HG02870 (cell line): ENCODE measurements around the gene MED10.

Experiments used
- ATAC-seq: cut with Tn5 transposase; IDR thresholded peaks from one replicate; pipeline ENCODE4 v1.9.1; 2021; ENCODE audit warnings: mild to moderate bottlenecking, moderate library complexity; ENCODE audit not compliant: unreplicated experiment

Gene MED10, protein sequence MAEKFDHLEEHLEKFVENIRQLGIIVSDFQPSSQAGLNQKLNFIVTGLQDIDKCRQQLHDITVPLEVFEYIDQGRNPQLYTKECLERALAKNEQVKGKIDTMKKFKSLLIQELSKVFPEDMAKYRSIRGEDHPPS

DNA sequence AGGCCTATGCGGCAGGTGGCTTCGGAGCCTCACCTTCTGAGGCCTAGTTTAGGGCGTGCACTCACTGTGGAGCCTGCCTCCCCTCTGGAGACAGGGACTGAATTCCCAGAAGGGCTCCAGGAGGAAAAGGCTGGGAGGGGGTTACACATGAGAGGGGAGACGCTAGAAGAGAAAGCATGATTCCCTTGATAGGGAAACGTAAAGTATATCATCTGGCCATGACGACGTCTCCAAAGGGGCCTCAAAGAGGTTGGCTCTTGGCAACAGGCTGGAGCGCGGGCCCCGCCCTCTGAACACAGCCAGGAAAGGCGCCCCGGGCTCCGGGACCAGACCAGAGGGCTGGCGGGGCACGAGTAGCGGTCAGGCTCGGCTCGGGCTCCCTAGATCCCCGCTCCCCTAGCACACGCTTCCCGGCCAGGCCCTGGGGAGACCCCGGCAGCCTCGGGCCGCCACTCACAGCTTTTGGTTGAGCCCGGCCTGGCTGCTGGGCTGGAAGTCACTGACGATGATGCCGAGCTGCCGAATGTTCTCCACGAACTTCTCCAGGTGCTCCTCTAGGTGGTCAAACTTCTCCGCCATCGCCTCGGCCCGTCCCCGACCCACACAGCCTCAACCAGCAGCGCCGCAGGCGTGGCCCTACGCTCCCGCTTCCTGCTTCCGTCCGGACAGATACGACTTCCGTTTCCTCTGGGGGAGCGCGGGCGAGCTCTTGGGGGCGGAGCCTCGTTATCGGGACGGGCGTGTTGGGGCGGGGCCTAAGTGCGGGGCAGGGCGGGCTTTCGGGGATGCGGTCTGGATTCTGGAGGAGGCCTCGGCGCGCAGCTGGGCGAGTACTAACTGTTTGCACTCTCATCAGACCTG lies at the start of gene MED10:
TSS of gene MED10 (minus strand) at position 643 of the 861 bp plus-strand sequence. CDS start at position 579, 64 bp downstream.
- peak; percentile 97 for ATAC-seq

DNA sequence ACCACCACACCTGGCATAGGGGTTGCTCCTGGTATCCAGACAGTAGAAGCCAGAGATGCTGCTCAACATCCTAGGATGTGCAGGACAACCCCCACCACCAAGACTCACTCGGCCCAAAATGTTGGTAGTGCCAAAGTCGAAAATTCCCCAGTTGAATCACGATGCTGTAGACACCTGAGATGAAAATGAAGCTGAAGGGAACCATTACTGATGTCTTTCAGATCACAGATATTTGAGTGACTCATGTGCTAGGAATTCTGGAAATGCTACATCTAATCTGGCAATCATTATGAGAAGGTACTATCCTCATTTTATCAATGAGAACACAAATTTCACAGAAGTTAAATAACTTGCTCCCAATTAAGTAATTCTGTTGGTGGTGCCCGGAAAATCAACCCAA lies 49.3 kb upstream of the MED10 start:
- ATAC-seq = no peak

DNA sequence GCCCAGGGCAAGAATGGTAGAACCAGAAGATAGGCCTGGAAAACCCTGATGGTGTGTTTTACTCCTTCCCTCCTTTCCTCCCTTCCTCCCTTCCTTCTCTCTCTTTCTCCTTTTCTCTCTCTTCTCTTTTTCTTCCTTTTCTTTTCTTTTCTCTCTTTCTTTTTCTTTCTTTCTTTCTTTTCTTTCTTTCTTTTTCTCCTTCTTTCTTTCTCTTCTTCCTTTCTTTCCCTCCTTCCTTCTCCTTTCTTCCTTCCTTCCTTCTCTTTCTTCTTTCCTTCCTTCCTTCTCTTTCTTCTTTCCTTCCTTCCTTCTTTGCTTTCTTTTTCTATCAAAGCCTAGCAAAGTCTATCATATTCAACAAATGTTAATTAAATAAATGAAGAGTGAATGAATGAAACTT lies 46.4 kb upstream of the MED10 start:
- ATAC-seq = no peak

DNA sequence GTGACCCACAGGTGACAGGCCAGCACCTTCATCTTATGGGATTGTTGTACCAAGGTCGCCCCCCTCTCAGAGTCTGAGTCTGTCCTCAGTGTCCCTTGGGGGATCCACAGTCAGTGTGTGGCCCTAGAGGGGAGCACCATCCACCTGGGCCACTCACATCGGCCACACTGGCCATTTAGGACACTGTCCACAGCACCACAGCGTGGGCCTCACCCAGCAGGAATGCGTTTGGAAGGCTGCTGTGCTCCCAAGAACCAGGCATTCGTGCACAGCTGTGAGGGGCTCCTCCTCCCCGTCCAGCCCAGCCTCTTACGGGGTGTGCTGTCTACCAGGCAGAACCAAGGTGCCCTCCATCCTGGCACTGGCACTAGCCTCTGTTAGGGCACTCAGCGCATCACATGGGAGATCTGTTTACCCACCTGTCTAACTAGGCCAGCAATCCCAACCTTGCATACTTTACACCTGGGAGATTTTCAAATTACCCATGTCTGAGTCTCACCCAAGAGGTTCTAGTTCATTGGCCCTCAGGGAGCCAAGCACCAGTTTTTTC lies 45.8 kb upstream of the MED10 start:
- no peak for ATAC-seq

DNA sequence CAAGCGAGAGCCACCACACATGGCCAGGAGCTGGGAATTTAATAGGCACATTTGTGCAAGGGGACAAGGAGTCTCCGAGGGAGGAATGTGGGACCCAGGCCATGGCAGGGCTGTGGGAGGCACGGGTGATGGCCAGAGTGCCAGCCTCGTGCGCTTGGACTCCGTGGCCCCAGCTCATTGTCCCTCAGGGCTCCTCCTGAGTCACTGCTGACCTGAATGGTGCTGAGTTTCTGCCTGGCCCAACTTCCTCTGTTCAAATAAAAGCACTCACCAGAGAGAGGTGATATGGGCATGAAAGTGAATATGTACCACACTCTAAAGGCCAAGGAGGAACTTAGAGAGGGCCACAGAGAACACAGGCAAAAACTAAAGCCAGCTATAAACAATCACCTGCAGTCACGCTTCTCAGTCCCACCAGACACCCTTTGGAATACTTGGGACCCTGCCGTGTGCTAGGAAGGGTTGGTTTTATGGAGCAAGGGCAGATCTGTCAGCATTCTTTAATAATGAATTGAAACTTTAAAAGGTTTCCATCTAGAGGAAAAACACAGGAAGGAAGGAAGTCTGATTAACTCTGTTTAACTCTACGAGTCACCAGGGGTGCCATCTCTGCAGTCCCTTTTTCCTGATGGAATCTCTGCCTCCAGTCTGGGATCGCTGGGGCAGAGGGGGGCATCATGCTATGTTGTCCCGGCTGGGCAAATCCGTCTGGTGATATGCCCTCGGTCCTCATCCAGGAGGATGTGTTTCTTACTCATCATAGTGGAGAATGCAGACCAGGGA lies 45.2 kb upstream of the MED10 start:
- ATAC-seq = no peak

DNA sequence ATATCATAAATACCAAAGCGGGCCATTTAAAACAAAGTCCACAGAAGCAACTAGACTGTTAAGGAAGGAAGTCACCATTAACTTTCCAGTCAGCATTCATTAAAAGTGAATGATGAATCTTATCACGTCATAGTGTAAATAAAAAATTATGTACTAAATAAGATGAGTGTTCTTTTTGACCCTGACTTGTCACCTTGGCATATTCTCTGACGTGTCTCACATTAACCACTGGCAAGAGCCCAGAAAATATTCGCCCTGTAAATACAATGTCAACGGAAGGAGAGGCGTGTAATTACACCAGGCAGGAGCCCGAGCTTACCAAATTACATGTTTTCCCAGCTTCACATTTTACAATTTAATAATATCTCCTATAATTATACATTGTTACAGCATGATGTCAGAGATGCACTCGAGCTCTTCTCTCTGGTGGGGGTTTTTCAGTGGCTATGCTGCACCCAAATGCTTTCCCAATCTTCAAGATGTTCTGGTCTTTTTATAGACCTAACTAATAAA lies 41.0 kb upstream of the MED10 start:
- no peak for ATAC-seq

DNA sequence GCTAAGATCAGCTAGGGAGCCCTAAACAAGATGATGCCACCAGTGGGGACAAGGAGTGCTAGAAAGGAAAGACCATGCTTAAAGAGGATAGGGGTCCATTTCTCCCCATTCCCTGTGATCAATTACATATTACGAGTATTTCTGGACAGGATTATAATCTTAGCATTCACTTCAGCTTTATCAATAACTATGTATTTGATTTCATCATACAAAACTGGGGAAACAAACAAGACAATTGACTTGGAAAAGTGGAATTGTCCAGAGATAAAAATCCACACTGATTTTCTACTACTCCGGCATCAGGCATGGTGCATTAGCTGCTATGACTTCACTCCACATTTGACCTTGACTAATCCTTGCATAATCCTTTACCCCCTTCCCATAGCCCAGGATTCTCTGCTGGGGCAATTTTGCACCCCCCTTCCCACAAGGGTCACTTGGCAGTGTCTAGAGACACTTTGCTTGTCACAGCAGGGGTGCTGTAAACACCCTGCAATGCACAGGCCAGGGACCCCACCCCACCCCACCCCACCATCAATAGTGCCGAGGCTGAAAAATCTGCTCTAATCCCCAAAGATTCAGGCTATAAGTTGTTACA lies 40.4 kb upstream of the MED10 start:
- ATAC-seq = no peak

DNA sequence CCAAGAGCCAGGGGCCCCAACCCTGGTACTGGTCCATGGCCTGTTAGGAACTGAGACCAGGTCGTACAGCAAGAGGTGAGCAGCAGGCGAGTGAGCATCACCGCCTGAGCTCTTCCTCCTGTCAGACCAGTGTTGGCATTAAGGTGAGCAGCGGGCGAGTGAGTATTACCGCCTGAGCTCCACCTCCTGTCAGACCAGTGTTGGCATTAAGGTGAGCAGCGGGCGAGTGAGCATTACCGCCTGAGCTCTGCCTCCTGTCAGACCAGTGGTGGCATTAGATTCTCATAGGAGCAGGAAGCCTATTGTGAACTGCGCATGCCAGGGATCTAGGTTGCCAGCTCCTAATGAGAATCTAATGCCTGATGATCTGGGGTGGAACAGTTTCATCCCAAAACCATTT lies 39.3 kb upstream of the MED10 start:
- no peak for ATAC-seq

DNA sequence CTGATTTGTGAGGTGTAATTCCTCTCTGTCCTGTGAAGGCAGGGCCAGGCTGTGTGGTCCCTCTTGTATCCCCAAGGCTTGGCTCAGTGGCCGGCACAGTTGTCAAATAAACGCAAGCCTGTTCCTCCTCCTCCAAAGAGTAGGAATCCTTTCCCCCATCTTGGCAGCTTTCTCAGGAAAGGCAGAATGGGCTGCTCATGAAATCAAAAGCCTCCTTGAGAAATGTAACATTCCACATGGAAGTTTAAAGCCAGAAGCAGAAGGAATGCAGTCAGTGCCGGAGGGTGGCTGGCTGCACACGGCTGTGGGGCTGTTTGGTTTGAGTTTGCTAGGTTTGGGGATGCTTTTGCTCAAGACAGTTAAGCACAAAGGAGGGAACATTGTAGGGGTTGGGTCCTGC lies 34.5 kb upstream of the MED10 start:
- no peak for ATAC-seq

DNA sequence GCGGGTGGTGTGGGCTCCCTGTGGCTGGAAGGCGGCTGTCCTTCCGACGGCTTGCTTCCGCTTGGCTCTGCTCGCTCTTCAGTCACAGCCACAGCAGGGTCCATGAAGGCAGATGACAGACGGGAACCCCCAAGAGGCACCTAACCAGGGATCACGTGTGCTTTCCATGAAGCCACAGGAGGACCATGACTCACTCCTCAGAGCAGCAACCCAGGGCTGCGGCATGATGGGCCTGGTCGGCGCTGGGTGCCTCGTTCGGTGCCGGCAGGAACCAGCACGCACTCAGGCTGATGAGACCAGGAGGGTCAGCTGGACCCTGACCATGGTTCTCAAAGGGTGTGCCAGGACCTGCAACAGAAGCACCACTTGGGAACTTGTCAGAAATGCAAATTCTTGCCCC lies 32.8 kb upstream of the MED10 start:
- no peak for ATAC-seq

DNA sequence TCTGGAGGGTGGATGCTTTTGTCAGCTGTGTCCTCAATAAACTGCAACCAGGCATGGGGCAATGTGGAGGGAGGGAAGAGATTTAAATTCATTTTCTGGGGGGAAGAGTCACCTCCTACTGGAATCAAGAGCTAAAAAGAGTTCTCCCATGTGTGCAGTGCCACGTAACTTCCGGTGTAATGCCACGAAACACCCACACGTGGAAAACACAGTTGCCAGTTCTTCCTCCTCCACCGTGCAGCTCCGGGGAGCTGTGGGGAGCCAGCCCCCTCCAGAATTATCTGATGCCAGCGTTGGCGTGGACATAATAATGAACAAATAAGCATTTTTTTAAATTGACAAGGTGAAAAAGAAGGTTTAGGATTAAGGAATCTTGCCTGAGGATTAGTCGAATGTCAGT lies 32.1 kb upstream of the MED10 start:
- no peak for ATAC-seq

DNA sequence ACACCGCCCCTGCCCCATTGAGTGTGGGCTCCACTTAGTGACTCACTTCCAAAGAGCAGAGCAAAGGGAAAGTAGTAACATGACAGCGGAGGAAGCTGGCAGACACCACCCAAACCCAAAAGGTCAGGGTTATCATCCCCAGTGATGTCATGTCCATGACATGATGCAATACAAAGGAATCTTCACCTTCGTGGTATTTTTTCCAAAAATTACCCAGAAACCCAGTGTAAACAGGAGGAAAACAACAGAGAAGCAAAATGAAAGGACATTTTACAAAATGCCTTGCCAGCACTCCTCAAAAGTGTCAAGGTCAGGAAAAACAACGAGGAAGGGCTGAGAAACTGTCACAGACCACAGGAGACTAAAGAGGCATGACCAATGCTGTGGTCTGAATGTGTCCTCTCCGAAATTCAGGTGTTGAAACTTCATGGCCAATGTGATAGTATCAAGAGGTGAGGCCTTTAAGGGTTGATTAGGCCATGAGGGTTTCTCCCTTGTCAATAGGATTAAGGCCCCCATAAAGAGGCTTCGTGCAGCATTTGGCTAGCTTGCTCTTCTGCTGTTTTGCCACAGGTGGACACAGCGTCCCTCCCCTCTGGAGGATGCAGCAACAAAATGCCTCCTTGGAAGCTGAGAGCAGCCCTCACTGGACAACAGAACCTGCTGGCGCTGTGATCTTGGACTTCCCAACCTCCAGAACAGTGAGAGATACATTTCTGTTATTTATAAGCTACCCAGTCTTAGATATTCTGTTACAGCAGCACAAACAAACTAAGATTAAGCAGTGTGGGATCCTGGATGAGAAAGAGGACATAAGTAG lies 30.5 kb upstream of the MED10 start:
- no peak for ATAC-seq

DNA sequence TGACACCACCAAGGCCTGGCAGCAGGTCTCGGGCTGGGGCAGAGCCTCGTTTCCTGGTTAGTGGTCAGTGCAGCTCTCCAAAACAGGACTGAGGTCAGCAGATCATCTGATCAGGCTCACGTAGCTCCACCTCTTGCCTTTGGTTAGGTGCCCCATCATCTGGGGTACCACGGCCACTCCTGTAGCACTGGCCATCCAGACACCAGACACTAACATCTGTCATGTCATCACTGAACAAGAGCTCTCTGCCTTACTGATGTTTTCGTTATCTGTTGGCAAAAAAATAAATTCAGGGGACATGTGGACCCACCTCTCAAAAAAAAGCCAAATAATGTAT lies 29.9 kb upstream of the MED10 start:
- no peak for ATAC-seq

DNA sequence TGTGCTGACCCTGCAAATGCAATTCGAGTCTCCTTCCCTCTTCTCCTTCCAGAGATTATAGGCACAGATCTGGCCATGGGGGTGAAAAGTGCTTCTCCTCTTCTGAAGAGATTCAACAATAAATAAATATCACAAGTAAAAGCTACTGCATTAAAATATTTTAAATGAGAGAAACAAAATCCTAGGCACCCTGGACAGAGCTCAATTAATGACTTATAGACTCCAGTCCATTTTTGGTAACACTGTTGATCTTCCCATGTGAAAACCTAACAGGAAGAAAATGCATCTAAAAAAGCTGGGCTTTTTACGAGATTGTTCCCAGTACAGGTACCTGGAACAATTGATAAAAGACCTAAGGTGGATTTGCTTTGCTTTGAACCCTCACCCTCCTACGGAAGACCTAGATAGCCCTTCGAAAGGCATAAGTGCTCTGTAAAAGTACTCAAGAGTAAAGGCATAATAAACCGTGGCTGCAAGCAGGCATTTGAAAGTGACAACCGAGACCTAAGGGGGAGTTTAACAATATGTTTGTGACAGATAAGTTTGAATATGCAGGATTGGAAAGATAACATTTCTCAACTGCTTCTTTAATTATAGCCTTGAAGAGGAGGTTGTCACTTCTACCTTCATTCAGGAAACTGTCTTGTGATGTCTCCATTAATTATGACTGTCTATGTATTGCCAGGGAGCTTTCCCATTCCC lies 29.4 kb upstream of the MED10 start:
- ATAC-seq = no peak

DNA sequence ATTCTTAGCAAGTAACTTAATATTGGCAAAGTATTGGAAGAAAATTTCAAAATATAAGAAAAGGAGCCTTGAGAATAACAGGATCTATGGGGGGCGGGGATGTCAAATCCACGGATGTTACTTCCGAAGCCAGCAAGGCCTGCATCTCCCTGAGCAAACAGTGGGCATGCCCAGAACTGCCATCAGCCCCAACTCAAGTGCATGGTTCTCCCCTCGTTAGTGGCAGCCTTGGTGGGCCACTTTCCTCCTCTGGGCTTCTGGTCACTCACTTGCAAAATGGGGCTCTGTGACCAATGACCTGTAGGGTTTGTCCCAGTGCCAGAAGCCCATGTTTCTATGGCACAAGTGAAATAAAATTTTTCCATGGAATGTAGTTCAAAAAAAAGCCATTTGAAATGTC lies 27.2 kb upstream of the MED10 start:
- ATAC-seq = no peak

DNA sequence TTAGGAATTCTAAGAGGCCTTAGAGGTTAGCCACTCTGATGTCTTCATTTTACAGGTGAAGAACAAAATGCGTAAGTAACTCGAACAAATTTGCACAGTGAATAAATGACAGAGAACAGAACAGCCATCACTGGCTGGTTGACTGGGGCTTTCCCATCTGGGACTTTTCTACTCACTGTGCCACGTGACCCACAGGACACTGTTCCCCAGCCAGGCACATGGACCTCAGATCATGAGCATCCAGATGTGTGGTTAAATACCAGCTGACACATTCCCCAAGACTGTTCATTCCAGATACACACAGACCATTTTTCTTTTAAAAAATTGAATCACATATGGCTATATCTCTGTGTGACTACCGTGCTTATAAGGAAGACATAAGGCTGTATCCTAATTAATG lies 25.8 kb upstream of the MED10 start:
- peak; percentile 58 for ATAC-seq

DNA sequence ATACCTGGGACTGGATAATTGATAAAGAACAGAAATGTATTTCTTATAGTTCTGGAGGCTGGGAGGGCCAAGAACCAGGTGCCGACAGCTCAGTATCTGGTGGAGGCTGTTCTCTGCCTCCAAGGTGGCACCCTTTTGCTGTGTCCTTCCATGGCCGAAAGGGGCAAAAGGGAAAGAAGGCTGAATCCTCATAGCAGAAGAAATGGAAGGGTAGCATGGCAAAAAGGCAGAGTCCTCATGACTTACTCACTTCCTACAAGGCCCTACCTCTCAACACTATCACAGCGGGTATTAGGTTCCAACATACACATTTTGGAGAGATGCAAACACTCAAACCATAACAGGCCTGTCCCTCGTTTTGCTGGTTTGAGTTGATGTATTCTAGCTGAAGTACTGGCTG lies 25.1 kb upstream of the MED10 start:
- no peak for ATAC-seq

DNA sequence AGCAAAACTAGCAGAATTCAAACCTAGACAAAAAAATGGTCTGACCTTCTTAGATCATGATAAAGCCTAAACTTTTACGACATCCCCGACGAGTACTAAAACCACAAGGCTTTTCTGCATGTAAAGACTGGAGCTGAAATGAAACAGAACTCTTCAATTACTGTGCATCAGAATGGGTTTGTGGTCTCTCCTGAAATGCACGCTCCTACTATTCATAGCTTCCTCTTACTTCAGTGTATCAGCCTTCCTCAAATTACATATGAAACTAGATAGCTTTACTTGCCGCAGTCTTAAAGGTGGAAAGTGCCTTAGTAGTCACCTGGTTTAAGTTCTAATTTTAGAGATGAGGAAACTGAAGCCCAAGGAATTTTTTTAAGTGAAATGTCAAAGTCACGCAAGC lies 24.6 kb upstream of the MED10 start:
- ATAC-seq = peak; percentile 87

DNA sequence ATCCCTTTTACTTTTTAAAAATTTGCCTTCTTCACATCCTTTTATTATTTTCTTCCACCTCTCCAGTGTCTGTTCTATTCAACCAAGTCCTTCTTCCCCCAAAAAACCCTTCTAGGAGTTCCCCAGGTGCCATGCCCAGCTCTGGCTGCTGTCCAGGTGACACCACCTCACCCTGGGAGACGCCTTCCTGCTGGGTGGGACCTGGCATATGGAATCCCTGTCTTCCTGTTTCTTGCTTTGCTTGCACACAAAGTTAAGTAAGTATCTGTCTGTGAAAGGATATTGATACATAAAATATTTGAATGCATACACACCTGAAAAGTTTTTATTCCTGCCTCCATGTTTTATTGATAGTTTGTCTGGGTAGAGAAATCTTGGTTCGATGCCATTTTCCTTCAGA lies 23.1 kb upstream of the MED10 start:
- no peak for ATAC-seq
